Measurements from ENCODE around the gene DDC.

DDC gene

DNA sequence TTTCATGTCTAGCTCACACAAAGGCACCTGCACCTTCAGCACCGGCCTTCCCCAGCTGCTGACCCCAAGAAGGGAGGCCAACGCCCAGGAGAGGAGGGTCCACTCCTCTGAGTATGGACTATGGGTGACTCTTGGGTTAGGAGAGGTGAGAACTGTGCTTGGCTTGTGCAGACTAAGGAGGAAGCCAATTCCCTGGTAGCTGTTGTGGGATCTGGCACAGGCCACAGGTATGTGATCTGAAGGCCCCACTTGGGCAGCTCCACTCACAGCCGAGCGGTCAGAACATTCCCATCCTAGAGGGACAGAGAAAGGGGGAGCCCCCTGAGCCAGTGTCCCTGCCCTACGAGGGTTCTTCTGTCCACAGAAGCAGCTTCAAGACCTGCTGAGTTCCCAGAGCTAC is 62.3 kb downstream of the DDC start:
- no peak for TF ChIP-seq YY1 (IDR thresholded peaks at IDR 0.05; ENCODE audit: low read depth)
- TF ChIP-seq CEBPB (IDR thresholded peaks at IDR 0.05): no peak
- TF ChIP-seq EGR1 (IDR thresholded peaks at IDR 0.05): no peak
- no peak for TF ChIP-seq RAD21 (IDR thresholded peaks at IDR 0.05; ENCODE audit: low read depth)
- TF ChIP-seq CREB1 (IDR thresholded peaks at IDR 0.05; ENCODE audit: low read depth): no peak
- no peak for TF ChIP-seq TCF12 (IDR thresholded peaks at IDR 0.05; ENCODE audit: low read depth)
- no peak for TF ChIP-seq NFIC (IDR thresholded peaks at IDR 0.05)
- TF ChIP-seq, protein P1, sequence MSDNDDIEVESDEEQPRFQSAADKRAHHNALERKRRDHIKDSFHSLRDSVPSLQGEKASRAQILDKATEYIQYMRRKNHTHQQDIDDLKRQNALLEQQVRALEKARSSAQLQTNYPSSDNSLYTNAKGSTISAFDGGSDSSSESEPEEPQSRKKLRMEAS (IDR thresholded peaks at IDR 0.05): no peak
- TF ChIP-seq, protein P2, sequence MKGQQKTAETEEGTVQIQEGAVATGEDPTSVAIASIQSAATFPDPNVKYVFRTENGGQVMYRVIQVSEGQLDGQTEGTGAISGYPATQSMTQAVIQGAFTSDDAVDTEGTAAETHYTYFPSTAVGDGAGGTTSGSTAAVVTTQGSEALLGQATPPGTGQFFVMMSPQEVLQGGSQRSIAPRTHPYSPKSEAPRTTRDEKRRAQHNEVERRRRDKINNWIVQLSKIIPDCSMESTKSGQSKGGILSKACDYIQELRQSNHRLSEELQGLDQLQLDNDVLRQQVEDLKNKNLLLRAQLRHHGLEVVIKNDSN (IDR thresholded peaks at IDR 0.05): no peak

DNA sequence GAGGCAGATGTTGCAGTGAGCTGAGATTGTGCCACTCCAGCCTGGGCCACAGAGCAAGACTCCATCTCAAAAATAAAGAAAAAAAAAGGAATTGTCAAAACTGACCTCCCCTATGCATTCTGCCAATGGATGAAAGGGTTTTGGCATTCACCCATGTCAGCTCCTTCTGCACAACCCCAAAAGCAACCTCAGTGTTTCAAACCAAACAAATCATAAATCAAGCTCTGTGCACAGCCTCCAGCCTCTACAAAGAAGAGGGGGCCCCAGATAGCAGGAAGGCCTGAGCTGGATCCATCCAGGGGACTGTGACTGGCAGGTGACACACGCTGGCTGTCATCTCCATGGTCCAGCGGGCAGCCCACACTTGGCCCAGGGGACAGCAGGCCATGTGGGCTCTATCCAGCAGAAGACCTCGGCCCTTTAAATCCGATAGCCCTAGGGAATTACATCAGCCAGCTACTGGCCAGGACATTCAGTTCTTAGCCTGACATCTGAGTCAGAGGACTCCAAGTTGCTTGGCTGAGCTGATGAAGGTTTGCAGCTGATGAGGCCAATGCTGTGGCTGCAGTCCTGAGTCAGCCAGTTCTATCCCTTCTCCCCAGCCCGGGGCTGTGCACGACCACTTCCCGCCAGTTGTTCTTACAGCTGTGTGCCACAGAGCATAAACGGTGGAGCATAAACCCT is 63.1 kb downstream of the DDC start:
- no peak for TF ChIP-seq YY1 (IDR thresholded peaks at IDR 0.05; ENCODE audit: low read depth)
- TF ChIP-seq NFIC (IDR thresholded peaks at IDR 0.05): no peak
- TF ChIP-seq, protein P1 (IDR thresholded peaks at IDR 0.05): no peak
- no peak for TF ChIP-seq RAD21 (IDR thresholded peaks at IDR 0.05; ENCODE audit: low read depth)
- no peak for TF ChIP-seq EGR1 (IDR thresholded peaks at IDR 0.05)
- TF ChIP-seq, protein P2 (IDR thresholded peaks at IDR 0.05): no peak

DNA sequence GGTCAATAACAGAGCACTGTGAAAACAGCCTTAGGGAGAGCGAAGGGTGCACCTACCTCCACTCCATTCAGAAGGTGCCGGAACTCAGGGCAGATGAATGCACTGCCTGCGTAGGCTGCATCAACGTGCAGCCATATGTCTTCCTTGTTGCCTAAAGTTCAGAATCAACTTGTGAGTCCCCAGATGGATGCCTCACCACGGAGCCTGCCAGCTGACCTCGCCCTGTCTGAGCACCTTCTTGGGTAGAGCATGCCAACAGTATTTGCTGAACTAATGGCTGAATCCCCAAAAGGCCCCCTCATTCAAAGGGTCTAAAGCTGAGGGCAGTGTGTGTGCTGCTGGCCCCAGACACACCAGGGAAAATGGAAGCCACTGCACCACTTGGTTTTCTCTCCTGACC is 66.1 kb downstream of the DDC start:
- TF ChIP-seq EP300 (IDR thresholded peaks at IDR 0.05; ENCODE audit: borderline replicate concordance) (no peak), ZBTB7A (IDR thresholded peaks at IDR 0.05; ENCODE audit: low read depth) (no peak), TCF12 (IDR thresholded peaks at IDR 0.05; ENCODE audit: low read depth) (no peak)
- TF ChIP-seq, protein P1 (IDR thresholded peaks at IDR 0.05): no peak
- TF ChIP-seq, protein P3, sequence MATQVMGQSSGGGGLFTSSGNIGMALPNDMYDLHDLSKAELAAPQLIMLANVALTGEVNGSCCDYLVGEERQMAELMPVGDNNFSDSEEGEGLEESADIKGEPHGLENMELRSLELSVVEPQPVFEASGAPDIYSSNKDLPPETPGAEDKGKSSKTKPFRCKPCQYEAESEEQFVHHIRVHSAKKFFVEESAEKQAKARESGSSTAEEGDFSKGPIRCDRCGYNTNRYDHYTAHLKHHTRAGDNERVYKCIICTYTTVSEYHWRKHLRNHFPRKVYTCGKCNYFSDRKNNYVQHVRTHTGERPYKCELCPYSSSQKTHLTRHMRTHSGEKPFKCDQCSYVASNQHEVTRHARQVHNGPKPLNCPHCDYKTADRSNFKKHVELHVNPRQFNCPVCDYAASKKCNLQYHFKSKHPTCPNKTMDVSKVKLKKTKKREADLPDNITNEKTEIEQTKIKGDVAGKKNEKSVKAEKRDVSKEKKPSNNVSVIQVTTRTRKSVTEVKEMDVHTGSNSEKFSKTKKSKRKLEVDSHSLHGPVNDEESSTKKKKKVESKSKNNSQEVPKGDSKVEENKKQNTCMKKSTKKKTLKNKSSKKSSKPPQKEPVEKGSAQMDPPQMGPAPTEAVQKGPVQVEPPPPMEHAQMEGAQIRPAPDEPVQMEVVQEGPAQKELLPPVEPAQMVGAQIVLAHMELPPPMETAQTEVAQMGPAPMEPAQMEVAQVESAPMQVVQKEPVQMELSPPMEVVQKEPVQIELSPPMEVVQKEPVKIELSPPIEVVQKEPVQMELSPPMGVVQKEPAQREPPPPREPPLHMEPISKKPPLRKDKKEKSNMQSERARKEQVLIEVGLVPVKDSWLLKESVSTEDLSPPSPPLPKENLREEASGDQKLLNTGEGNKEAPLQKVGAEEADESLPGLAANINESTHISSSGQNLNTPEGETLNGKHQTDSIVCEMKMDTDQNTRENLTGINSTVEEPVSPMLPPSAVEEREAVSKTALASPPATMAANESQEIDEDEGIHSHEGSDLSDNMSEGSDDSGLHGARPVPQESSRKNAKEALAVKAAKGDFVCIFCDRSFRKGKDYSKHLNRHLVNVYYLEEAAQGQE (IDR thresholded peaks at IDR 0.05; ENCODE audit: low read depth): no peak
- TF ChIP-seq, protein P2 (IDR thresholded peaks at IDR 0.05): no peak

DNA sequence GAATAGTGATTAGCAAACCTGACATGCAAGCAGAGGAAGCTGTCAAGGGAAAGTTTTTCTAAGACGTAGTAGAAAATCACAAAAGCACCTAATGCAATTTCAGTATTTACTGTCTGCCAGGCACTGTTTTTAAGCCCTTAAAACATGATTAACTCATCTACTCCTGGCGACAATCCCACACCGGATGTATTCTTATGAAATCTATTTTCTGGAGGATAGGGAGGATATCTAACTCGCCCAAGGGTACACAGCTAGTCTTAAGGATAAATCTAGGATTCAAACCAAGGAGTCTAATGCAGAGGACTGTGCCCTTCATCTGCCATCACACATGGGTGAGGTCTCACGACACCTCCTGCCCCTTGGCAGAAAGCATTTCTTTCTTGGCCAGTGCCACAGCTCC is 67.2 kb downstream of the DDC start:
- TF ChIP-seq, protein P1 (IDR thresholded peaks at IDR 0.05): no peak
- TF ChIP-seq, protein P3 (IDR thresholded peaks at IDR 0.05; ENCODE audit: low read depth): no peak
- TF ChIP-seq, protein P2 (IDR thresholded peaks at IDR 0.05): no peak
- TF ChIP-seq YY1 (IDR thresholded peaks at IDR 0.05; ENCODE audit: low read depth) (no peak), NFIC (IDR thresholded peaks at IDR 0.05) (no peak), TAF1 (IDR thresholded peaks at IDR 0.05; ENCODE audit: low read depth) (no peak), ZBTB7A (IDR thresholded peaks at IDR 0.05; ENCODE audit: low read depth) (no peak), CREB1 (IDR thresholded peaks at IDR 0.05; ENCODE audit: low read depth) (no peak), FOXM1 (IDR thresholded peaks at IDR 0.05; ENCODE audit: borderline replicate concordance, low read depth) (no peak), RAD21 (IDR thresholded peaks at IDR 0.05; ENCODE audit: low read depth) (no peak), EGR1 (IDR thresholded peaks at IDR 0.05) (no peak), TCF12 (IDR thresholded peaks at IDR 0.05; ENCODE audit: low read depth) (no peak), CEBPB (IDR thresholded peaks at IDR 0.05) (no peak), TEAD4 (IDR thresholded peaks at IDR 0.05) (no peak), EP300 (IDR thresholded peaks at IDR 0.05; ENCODE audit: borderline replicate concordance) (no peak)

DNA sequence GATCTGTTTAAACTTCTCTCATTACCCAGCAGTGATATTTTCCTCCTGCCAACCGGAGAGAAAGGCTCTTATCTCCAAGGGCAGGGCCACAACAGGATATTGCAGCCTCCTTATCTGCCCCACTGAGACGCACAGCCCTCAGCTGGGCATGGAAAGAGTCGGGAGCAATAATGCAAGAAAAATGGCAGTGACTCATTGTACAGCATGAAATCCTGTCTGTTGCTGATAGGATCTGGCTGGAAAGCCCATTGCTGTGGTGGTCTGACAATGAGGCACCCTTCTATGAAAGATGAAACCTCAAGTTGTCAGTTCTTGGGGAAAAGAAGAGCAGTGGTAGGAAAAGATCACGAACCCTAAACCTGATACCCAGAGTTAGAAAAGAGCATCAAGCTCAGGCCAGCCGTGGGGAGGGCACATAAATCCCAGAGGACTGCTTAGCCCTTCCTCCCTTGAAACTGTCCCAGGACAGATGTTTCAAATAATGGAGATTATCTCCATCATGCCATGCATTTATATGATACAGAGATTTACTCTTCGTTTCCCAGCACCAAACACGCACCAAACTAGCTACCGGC is 68.0 kb downstream of the DDC start:
- TF ChIP-seq YY1 (IDR thresholded peaks at IDR 0.05; ENCODE audit: low read depth): no peak
- no peak for TF ChIP-seq RAD21 (IDR thresholded peaks at IDR 0.05; ENCODE audit: low read depth)
- no peak for TF ChIP-seq NFIC (IDR thresholded peaks at IDR 0.05)
- TF ChIP-seq EP300 (IDR thresholded peaks at IDR 0.05; ENCODE audit: borderline replicate concordance): no peak
- TF ChIP-seq TCF12 (IDR thresholded peaks at IDR 0.05; ENCODE audit: low read depth): no peak
- TF ChIP-seq EGR1 (IDR thresholded peaks at IDR 0.05): no peak
- TF ChIP-seq, protein P1 (IDR thresholded peaks at IDR 0.05): no peak
- TF ChIP-seq TAF1 (IDR thresholded peaks at IDR 0.05; ENCODE audit: low read depth): no peak
